GM18520 (cell line): ENCODE data around the gene CABP2.

Source experiments
- ATAC-seq: cut with Tn5 transposase; IDR thresholded peaks from one replicate; pipeline ENCODE4 v1.9.1; 2021; ENCODE audit not compliant: unreplicated experiment

Gene CABP2

DNA sequence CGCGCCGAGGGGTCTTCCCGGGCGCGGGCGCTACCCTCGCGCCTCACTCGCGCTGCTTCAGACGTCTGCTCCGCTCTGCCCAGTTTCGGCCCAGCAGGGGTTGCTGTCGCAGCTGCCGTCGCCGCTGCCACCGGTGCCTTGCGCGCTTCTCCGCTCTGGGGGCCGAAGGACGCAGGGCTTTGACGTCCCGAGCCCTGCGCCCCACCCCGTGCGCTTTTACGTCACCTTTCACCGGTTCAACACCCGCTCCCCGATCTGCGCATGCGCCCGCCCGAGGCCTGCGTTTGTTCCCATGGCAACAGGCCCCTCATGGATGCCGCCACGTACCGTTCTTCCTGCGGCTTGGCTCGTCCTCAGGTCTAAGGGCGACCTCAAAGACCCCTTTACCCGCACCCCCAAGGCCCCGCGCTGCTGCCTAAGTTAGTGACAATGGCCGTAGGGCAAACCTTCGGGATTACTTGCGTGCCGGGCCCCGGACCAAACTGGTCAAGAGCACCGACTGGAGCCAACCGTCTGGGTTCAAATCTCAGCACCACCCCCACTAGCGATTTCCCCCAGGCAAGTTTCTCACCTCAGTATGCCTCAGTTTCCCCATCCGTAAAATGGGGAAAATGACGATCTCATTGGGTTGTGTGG, 14.6 kb downstream of the CABP2 start:
- ATAC-seq: peak; percentile 20

DNA sequence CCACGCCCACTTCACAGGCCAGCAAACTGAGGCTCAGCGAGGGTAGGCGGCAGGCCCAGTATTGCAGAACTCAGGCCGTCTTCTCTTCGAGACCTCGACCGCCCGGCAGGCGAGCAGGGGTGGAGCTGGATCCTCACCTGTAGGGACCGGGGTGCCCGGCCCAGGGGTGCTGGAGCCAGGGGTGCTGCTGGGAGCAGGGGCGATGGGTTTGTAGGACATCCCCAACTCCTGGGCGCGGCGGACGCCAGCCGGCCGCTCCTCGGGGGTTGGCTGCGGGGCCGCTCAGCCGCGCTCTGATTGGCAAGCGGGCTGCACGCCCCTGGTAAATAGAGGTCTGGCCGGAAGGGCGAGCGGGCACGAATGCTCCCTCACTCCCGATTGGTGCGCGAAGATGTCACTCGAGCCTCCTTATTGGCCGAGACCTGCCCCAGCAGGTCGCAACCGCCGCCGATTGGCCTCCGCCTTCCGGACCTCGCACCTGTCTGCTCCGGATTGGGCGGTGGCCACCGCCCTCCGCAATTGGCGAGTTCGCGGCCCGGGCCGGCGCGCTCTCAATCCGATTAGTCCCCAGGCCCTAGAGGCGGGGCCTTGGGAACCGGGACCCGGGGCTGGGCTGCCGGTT, 15.3 kb downstream of the CABP2 start, which contains the start of gene CDK2AP2:
Gene CDK2AP2, minus strand, starts transcription at position 299 of the 622 bp plus-strand sequence. Its CDS starts 80 bp downstream, at position 219.
- peak; percentile 68 for ATAC-seq

GRCh38 chr11:67507242-67507863, 15.9 kb downstream of the CABP2 start:
- no peak for ATAC-seq

DNA sequence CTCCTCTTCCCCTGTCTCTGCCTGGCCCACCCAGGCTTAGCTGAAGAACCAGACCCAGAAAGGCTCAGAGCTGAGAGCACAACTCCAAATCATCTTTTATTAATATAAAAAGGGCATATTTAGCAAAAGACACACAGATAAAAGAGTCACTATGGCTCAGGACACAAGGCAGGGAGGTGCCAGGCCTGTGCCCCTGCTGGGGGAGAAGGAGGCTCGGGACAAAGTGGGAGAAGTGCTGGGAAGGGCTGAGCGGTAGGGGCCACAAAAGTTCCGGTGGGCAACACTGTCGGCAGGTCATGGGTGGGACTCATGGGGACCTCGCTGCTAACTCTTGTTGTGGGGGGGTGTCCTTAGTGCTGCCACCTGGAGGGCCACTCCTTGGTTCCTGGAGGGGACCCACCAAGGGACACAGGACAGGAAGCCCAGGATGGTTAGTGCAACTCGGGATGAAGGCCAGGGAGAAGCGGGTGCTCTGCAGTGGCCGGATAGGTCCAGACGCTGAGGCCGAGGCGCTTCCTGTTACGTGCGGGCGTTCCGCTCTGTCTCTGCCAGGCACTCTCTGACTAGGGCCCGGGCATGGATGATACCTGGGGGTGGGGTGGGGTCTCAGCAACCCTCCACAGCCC, 16.7 kb downstream of the CABP2 start:
- ATAC-seq: no peak

DNA sequence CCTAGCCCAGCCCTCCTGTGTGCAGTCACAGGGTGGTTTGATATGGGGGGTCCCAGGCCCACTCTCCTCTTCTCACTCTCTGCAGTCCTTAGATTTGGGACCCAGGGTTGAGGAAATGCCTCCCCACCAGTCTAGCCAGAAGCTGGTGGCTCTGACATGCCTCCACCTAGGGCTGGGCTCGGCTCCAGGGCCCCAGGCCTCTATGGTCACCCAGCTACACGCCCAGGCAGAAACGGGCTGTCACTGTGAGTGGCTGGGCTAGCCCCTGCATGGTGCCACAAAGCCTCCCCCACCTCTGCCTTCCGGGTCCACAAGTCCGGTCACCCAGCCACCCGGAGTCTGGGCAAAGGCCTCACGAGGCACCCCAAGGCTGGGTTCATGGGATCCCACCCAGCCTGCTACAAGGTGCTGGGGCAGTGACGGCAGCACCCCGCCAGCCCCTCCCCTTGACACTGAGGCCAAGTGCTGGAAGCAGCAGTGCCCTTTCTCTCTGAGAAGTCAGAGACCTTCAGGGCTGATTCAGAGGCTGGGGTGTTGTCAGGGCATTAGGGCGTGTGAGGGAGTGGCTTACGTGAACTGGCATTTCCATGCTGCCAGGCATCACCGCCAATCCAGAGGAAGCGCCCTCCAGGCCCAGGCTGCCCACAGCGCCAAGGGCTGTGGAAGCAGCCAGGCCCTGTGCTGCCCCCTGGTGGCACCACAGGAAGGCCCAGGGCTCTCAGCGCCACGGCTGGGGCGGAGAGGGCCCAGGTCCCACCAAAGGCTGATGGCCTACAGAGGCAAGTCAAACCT, 17.4 kb downstream of the CABP2 start:
- ATAC-seq: no peak

DNA sequence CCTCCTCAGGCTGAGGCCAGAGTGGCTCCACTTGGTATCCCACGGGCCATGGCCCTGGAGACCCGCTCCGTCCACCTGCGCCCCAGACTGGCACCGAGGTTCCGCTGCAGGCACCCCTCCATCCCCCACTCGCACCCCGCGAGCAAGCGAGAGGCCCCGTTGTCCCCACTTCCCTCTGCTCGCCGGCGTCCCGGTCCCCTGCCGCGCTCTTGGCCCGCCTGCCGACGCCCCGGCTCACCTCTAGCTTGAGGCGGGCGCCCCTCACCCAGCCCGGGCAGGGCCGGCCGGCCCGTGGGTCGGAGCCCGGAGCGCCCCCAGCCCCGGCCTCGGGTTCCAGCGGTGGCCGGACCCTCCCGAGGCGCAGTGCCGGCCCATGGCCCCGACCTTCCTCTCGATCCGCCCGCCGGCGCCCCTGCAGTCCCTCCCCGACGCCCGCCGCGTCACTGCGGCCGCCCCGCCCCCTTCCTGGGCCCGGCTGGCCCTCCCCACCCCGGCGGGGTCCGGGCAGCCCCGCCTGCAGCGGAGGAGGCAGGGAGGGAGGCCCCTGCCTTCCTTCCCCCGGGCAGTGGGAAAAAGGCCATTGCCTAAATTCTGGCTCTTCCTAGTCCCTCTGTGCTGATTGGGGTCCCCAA, 18.2 kb downstream of the CABP2 start, which contains the start of gene PITPNM1:
Gene PITPNM1, minus strand, starts transcription at position 414 of the 632 bp plus-strand sequence. CDS start 1,183 bp downstream, outside the sequence.
- ATAC-seq: no peak

GRCh38 chr11:67504005-67504949, 19.0 kb downstream of the CABP2 start:
- ATAC-seq: no peak

DNA sequence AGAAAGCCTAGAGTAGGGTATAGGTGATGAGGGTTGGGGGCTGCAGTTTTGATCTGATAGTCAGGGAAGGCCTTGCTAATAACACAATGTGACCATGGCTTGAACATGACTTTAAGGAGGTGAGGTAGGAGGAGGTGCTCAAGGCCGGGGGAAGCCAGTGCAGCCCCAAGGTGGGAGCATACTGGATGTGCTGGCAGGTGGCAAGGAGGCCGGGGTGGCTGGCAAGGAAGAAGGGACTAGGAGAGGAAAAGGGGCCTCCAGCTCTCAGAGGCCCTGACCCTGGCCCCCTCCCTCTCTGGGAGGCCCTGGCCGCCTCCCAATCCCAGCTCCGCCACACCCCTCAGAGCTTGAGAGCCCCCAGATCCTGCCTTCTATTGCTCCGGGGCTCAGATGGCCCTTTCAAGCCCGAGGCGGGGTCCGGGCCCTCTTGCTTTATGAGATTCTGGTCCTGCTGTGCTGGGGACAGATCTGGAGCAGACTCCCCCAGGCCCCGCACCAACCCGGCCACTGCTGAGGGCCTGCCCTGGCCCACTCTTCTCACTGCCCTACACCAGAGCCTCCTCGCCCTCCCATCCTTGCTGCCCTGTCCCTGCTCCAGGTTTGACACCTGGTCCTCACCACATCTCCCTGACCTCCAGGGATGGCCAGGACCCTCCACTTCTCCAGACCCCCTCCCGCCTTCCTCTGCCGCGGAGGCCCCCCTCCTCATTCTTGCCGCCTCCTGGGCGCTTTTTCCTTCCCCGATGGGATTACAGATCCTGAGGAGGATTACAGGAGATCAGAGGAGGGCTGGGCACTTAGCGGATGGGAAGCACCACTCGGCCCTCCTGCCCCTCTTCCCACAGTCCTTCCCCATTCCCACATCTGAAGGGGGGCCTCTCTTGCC, 19.9 kb downstream of the CABP2 start:
- ATAC-seq: no peak

GRCh38 chr11:67502328-67502979, 20.8 kb downstream of the CABP2 start:
- ATAC-seq: no peak

- no peak for ATAC-seq
These were observed 21.4 kb downstream of the CABP2 start for GRCh38 chr11:67501854-67502253.

DNA sequence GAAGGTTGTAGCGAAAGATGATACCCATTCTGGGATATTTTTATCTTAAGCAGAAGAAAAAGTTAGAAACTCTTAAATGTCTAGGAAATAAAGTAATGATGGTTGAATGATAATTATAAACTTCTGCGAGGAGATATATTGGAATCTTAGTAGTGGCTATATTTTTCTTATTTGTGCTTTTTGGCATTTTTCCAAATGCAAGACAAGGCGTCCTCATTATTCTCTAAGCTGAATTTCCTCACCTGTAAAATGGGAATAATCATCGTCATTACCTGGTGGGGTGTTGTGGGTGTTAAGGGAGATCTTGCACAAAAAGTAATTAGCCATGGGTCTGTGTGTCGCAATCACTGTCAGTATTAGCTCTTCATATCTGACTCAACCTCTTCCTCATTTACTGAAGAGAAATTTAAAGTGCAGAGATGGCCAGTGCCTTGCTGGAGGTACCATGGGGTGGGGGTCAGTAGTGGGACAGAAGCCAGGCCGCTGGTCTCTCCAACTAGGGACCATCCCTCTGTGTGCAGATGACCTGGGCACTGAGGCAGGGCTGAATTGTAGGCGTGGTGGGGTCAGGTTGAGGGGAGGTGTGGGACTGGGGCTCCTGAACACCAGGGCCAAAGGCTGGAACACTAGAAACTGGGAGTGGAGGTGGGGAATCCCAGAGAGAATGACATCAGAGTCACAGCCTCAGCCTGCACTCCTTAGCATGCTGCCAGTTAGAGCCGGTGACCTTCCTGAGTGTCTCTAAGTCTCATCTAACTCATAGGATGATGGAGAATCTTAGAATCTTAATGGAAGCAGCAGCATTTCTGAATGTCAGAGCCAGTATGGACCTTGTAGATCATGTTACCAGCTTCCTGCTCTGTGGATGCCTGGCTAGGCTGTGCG, 22.2 kb downstream of the CABP2 start:
- no peak for ATAC-seq

DNA sequence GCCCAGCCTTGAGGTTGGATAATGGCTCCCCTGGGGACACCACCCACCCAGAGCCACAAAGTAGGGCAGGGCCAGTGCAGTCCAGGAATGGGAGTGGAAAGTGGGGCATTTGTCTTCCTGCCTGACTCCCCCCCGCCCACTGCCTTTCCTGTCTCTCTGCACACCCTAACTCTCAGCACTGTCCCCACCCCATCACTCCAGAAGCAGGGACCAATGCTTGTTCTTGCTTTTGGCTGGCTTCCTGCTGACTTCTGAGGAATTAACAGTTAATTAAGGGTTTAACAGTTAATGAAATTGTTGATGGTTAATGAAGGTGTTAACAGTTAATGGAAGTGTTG, 22.8 kb downstream of the CABP2 start:
- ATAC-seq: no peak

DNA sequence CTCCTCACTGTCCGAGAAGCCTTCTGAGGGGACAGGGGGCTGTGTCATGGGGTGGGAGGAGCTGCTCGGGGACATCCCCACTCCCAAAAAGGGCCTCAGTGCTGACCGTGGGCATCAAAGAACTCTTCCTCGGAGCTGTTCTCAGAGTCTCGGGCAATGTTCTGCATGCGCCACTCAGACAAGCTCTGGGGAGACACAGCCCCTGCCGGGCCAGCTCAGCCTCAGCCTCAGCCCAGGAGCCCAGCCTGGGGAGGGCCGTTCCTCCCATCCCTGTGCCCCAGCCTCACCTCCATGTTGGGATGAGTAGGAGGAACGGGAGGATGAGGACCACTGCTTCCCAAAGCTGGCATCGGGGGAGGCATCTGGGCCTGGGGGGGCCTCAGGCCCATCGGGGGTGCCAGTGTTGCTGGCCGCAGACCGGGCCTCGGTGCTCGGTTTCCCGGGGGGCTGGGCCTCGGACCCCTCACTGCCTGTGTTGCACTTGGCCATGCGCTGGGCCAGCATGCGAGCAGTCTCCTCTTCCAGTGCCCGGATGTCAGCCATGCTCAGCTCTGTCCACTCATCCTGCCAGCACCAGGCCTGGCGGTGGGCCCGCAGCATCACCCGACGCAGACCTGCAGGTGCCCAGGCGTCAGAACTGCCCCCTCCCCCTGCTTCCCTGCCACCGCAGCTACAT, 23.3 kb downstream of the CABP2 start:
- ATAC-seq: no peak

DNA sequence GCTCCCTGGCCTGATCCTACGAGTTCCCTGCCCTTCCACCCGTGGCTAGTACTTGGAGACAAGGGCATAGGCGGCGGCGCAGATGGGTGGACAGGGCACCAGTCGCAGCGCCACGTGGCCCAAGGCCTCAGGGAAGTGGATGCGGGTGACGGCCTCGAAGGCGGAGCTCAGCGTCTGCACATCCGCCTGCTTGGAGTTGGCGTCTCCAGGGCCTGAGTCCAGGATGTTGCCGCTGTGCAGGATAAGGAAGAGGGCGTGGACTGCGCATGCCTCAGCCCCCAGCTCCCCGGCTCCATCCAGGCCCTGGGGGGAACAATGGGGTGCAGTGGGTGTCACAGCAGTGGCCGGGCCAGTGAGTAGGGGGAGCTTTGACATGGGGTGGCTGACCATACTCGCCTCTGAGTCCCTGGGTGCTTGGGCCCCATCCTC, 24.7 kb downstream of the CABP2 start:
- no peak for ATAC-seq

GRCh38 chr11:67497656-67498291, 25.5 kb downstream of the CABP2 start:
- ATAC-seq: no peak

- no peak for ATAC-seq
These were observed 27.1 kb downstream of the CABP2 start for GRCh38 chr11:67496113-67496512.
